NCI-H748 treated with DMSO at 0.1 percent for 48 hours (cell line): ENCODE measurements around the gene ADAM29.
"Not testable (repeated sequence)": the region's sequence is repeated elsewhere in the genome, so short reads cannot be mapped to it uniquely, and the experiment has no call there.

ENCODE experiments used
- DNase-seq: peaks from one replicate; lab custom pipeline; 2025; lab: John Stamatoyannopoulos, UW

ADAM29 gene

DNA sequence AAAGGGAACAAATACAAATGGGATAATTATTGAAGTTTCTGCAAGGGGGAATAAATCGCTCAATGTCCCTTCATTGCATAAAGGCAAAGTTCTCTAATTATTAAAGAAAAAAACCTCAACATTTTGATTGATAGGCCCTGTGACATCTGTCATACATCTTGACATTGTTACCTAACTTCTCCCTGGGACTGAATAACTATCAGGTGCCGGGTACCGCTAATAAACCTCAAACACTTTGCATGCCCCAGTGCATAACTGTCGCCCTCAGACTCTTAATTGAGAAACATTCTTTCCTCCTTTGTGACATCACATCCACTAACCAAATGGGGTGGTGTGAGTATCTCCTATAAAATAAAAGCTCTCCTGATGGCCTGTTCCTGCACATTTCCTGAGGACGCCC, at the start of gene ADAM29:
Gene ADAM29, plus strand, starts transcription at position 301 of the 400 bp plus-strand sequence. CDS start 57,168 bp downstream, outside the sequence.
- no peak for DNase-seq

DNA sequence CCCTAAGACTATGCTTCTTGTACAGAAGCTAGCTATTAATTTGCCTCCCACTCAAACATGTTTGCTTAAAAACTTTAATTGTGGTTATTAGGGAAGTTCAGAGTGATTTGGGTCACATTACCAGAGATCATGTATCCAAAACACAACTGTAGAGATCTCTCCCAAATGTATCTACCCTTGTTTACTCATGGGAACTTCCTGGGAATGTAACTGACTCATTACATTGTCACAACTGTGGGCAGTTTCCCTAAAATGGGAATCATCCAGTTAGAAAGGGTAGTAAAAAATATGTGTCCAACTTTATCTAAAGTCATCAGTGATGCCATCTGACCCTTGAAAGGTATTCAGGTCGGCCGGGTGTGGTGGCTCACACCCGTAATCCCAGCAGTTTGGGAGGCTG, 48.8 kb upstream of the ADAM29 start:
- DNase-seq = no peak

DNA sequence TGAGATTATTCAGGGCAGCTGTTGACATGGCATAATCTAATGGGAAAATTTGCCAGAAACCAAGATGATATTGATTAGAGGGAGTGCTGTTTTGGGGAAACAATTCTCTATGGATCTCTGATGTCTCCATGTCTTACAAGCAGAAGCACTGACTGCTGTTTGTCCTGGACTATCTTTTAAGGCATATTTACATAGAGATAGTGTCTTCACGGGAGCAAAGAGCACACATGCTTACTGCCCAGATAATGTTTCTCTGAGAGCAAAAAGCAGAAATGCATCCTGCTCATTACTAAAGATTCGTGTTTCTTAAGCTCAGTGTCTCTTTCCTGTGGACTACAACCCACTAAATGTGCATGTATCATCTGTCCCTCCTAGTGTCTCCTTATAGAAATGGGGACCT, 47.8 kb upstream of the ADAM29 start:
- no peak for DNase-seq

DNA sequence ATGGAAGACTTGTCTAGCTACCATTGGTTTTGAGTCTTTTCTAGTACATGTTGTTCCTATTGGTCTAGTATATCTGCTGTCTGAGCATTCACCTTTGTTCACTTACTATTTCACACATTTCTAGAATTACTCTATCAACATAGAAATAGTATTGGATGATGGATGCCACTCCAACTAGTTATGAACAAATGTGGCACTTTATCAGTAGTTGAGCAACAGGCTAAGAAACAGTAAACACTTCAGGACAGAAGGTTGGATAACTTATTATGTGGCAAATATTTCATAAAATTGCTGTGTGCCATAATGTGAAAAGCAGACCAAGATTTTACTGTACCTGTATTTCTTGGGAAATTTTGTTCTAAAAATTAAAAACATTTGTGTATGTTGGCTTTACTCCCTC, 46.8 kb upstream of the ADAM29 start:
- DNase-seq = no peak

GRCh38 chr4:174873146-174873545, 45.0 kb upstream of the ADAM29 start:
- DNase-seq = not testable (repeated sequence)

DNA sequence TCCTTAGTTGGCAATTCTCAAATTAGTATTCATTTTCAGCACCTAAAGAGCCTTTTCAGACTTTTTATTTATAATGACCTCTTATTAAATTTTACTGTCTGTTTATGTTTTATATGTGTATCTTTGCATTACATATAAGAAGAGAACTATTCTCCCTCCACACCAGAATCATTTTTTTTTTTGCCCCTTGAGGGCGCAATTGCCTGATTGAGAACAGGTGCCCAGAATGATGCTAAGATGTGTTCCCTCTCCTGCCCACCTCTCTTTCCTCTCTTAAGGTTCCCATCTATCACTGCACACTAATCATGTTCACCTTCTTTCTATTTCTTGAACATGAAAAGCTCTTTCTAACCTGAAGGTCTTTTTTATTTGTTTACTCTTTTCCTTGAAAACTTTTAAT, 44.2 kb upstream of the ADAM29 start:
- DNase-seq = peak; percentile 26

- DNase-seq = no peak
These were observed 43.3 kb upstream of the ADAM29 start for GRCh38 chr4:174874898-174875297.

DNA sequence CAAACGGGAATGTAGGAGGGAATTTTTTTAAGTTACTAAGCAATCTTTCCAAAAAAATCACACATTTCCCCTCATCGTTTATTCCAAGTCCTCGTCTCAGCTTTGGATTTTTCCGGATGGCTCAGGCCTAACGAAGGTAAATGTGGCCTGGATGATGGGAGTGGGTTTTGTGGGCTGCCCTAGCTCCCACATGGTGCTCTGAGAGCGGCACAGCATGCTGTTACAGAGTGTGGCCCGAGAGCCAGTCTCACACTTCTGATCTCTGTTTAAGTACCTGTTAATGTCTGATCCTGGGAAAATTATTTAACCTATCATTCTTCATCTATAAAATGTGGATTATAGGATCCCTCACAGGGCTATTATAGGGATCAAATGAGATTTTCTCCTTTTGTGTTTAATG, 38.2 kb upstream of the ADAM29 start:
- DNase-seq = no peak

DNA sequence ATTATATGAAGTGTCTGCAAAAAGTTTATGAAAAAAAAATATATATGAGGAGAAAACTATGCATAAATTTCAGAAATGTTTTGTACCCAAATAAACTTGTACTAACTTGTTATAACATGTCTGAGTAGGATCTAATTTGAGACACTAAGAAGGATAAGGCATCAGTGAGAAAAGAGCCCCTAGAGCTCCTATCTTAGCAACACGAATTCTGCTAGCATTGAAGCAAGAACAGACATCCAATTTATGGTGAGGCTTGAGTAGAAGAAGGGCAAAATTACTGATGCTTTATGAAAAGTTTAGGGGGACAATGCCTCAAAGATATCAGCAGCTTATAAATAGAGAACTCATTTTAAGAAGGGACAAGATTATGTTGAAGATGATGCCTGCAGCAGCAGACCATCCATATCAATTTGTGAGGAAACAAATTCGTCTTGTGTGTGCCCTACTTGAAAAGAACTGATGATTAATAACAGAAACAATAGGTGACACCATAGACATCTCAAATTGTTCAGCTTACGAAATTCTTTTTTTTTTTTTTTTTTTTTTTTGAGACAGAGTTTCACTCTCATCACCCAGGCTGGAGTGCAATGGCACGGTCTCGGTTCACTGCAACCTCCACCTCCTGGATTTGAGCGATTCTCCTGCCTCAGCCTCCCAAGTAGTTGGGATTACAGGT, 35.7 kb upstream of the ADAM29 start:
- DNase-seq = no peak

GRCh38 chr4:174907508-174907907, 10.7 kb upstream of the ADAM29 start:
- DNase-seq = no peak

DNA sequence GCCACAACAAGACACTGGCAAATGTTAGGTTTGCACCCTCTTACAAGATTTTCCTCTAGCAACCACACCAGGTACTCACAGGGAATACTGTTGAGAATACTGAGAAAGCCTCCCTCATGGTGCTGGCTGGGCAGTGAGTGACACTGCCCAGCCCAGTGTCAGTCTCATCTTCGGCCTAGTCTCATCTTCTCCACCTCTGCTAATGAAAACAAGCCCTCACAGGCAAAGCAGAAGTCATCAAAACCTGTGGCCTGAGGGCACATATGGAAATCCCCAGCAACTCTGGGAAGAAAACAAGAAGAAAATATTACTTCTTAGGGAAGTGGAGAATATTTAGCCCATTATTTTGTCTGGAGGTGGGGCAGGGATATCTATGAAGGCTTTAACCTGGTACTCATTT, 7.9 kb upstream of the ADAM29 start:
- DNase-seq = no peak

DNA sequence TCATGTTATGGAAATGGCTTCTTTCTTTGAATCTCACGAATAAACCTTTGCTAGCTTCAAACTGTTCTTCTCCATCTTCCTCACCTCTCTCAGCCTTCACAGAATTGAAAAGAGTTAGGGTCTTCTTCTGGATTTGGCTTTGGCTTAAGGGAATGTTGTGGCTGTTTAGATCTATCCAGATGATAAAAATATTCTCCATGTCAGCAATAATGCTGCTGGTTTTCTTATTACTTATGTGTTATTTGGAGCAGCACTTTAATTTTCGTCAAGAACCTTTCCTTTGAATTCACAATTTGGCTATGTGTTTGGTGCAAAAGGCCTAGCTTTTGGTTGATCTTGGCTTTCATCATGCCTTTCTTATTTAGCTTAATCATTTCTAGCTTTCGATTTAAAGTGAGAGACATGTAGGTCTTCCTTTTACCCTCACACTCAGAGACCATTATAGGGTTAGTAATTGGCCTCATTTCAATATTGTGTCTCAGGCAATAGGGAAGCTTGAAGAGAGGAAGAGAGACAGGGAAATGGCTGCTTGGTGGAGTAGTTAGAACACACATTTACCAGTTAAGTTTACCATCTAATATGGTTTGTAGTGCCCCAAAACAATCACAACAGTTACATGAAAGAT, 5.1 kb upstream of the ADAM29 start:
- DNase-seq = no peak

DNA sequence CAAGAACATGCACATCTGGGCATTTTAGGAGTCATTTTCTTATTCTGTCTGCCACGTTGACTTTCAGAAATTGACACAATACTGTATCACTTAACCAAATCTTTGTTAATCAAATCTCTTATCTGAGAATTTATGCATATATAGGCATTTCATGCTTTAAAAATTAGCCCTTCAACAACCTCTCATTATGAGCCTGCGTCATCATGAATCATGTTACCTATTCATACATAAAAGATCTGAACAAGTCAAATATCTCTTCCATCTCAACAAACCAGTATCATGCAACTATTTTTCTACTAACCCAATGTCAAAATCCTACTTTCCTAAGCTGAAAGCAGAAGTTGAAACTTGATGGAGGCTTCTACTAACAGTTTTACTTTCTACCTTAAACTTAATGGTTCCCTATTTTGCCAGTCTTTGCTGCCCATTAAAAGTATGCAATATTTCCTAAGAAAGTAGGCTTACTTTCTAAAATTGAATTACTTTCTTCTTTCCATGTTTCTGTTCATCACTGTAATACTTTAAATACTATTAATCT, 1.8 kb downstream of the ADAM29 start:
- DNase-seq = no peak

DNA sequence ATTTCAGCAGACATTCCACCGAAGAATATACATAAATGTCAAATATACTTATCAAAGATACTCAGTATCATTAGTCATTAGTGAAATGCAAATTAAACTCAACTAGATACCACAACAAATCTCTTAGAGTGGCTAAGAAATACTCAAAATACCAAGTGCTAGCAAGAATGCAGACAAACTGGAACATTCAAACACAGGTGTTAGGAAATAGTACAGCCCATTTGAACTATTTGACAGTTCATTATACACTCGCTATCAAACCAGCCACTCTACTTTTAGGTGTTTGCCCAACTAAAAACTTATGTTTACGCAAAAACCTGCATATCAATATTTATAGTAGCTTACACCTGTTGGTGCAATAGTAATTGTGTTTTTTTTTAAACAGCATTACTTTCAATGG, 8.8 kb downstream of the ADAM29 start:
- DNase-seq = no peak

DNA sequence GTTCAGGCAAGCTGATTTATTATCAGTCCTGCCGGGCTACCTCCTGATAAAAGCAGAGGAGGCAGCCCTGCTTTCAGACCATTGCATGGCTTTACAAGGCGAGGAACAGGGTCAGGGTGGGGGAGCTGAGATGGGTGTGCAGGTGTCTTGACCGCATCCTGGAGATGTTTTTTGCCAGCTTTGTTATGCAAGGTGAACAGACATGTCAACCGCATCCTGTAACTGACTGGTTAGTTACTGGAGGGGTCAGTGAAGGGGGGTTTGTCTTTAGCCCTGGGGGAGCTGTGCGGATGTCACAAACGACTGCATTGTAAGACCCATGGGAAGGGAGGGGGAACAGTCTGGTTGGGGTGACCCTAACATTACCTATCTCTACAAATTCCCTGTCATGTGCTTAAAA, 10.0 kb downstream of the ADAM29 start:
- DNase-seq = no peak

DNA sequence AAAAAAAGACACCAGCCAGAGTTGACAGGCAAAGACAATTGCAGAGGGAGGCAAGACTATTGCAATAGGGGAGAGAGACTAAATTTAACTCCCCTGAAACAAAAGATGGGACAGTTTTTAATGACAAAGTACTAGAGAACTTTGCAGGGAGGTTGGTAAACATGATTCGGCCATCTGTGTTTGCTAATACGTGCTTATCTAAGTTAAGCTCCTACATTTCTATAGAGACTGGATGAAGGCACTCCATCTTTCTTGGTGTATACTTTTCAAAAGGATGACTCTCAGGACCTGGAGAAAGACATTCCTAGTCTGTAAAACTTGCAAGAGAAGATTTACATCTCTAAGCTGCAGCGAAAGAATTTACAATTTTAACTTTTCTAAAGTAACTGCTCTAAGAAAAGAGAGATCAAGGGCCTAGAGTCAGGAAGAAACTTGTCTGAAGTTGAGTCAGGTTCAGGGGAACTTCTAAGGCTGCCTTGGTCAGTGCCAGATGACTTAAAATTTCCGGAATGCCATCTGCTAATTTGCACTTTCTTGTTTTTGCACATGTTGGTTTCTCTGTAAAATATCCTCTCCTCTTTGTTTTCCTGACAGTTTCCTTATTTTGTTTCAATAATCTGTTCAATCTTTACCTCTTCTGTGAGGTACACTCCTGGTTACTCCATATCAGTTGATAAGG, 10.6 kb downstream of the ADAM29 start:
- DNase-seq = no peak

DNA sequence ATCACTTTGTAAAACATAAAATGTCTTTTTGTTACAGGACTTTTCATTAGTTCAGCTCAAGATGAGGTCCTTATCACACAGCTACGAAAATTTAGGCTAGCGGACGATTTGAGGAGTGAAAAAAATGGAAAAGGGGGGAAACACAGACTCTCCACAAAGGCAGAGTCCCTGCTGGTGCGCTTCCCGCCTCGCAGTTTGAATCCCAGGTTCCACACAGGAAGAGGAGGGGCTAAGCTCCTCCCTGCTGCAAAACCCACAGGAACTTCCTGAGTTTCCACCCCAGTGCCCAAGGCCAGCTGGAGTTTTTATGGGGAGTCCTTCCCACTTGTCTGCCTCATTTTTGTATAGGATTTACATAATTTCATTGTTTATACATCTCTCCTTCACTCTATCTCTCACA, 11.2 kb downstream of the ADAM29 start:
- DNase-seq = no peak

DNA sequence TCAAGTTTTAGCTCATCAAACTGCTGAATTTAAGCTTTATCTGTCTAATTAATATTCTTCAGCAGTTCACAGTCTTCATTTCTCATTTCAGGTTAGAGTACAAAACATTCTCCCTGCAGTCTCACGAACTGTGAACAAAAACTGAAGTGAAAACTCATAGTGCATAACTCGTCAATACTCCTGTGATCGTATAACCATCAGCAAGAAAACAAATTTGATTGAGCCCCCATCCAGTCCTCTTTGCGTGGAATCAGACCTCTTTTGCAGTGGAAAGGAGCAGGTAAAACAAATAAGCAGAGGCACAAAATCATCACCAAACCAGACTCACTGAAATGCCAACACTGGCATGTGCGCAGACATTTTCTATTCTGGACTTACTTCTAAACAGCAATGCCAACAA, 12.7 kb downstream of the ADAM29 start:
- no peak for DNase-seq

GRCh38 chr4:174933083-174933482, 14.9 kb downstream of the ADAM29 start:
- no peak for DNase-seq

GRCh38 chr4:174934360-174934759, 16.2 kb downstream of the ADAM29 start:
- DNase-seq = no peak

GRCh38 chr4:174935607-174936006, 17.4 kb downstream of the ADAM29 start:
- no peak for DNase-seq

DNA sequence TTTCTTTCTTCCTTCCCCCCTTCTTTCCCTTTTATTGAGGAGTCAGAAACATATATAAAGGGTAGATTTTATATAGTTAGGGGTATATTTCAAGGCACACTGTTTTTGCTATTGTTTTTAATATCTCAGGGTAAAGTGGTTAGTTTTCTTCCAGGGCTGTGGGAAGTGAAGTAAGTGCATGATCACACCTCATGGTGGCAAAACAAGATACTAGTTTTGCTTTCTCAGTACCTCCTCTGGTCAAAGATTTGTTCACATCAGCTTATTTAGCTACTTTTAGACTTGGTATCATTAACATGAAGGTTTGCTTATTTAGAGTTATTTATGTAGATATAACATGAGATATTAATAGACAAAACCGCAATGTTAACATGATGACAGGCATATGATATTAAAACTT, 21.8 kb downstream of the ADAM29 start:
- no peak for DNase-seq

- DNase-seq = no peak
These were observed 28.1 kb downstream of the ADAM29 start for GRCh38 chr4:174946246-174946645.
